Gastrocnemius medialis (tissue), 4 donors: ENCODE results near the gene ZCCHC14.

ENCODE experiments used
- POLR2A ChIP-seq, 2 donors: fragments of 450-650 bp; IDR thresholded peaks; one replicate each; pipeline ENCODE4 v1.6.1; 2017; ENCODE audit warnings: antibody characterized with exemption in 2 of 2, mild to moderate bottlenecking in 2 of 2, moderate library complexity in 2 of 2
- TF ChIP-seq, protein P1 (sequence below), 5 experiments: fragments of 450-650 bp in 3 of 5; fragments of 200-600 bp in 2 of 5; sonication (generic) in 2 of 5; IDR thresholded peaks in 4 of 5; conservative IDR thresholded peaks in 1 of 5; 1 replicate in 4 of 5; 2 replicates in 1 of 5; pipeline ENCODE4 v1.5.1; 2016 to 2019; ENCODE audit warnings: antibody characterized with exemption in 5 of 5, mild to moderate bottlenecking in 3 of 5, moderate library complexity in 3 of 5

DNA sequence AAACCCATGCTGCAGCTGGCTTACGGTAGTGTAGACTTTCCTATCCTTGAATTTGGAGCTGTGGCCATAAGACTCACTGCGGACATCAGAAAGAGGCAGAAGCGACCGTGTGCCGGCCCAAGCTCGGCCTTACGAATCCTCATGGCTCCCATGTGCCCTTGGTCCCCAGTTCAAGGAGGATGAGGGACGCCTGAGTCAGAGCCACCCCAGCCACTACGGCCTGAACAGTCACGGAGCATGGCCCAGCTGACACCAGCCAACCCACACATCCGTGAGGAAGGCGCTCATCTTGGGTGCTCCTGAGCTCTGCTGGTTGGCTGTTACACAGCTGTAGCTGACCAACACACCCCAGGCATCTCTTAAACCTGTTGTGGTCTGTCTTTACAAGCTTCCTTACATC, 44.0 kb downstream of the ZCCHC14 start:
- TF ChIP-seq, protein P1, sequence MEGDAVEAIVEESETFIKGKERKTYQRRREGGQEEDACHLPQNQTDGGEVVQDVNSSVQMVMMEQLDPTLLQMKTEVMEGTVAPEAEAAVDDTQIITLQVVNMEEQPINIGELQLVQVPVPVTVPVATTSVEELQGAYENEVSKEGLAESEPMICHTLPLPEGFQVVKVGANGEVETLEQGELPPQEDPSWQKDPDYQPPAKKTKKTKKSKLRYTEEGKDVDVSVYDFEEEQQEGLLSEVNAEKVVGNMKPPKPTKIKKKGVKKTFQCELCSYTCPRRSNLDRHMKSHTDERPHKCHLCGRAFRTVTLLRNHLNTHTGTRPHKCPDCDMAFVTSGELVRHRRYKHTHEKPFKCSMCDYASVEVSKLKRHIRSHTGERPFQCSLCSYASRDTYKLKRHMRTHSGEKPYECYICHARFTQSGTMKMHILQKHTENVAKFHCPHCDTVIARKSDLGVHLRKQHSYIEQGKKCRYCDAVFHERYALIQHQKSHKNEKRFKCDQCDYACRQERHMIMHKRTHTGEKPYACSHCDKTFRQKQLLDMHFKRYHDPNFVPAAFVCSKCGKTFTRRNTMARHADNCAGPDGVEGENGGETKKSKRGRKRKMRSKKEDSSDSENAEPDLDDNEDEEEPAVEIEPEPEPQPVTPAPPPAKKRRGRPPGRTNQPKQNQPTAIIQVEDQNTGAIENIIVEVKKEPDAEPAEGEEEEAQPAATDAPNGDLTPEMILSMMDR (IDR thresholded peaks at IDR 0.05 in 4 of 5, conservative IDR thresholded peaks at IDR 0.05 in 1 of 5), result no peak
- no peak for TF ChIP-seq POLR2A (IDR thresholded peaks at IDR 0.05)
